Mammary epithelial cell (primary cell): Measurements from ENCODE around the gene FXN.

Source experiments
- CTCF ChIP-seq, 2 donors: IDR thresholded peaks in 1 of 2; conservative IDR thresholded peaks in 1 of 2; 2 replicates each; pipeline ENCODE4 v1.5.1; 2011 to 2012; ENCODE audit warnings: inconsistent platforms in 2 of 2, low read length in 2 of 2, mild to moderate bottlenecking in 2 of 2, control low read depth in 1 of 2, low read depth in 1 of 2; ENCODE audit not compliant: insufficient read depth in 1 of 2; ENCODE audit errors: extremely low read depth in 1 of 2
- EZH2 ChIP-seq: IDR thresholded peaks from 2 replicates; pipeline ENCODE4 v1.6.1; 2012; ENCODE audit warnings: low read length, inconsistent platforms, borderline replicate concordance

- no peak for TF ChIP-seq CTCF (conservative IDR thresholded peaks at IDR 0.05 in 1 of 2, IDR thresholded peaks at IDR 0.05 in 1 of 2; ENCODE audit: extremely low read depth in 1 of 2, insufficient read depth in 1 of 2, low read depth in 1 of 2, low read length in 2 of 2)
- TF ChIP-seq EZH2 = no peak
Measured at GRCh38 chr9:69139596-69139995, 104.0 kb downstream of the FXN start.
